ENCODE data around the gene SLC28A2.

SLC28A2 gene

GRCh38 chr15:45314960-45315359 is 62.9 kb downstream of the SLC28A2 start:
- H3F3A ChIP-seq (ENCODE audit: control insufficient read depth, insufficient read depth) = no peaks in the 10 kb centered on the region
- no peak overlapping the region for H3K4me3 ChIP-seq (ENCODE audit: low read length)
- no peaks in the 10 kb centered on the region for H3K79me2 ChIP-seq (ENCODE audit: control insufficient read depth, low read length)
- H3K9me2 ChIP-seq (replicated peaks; ENCODE audit: control insufficient read depth, low read length) = no peaks in the 10 kb centered on the region
- H3K9me3 ChIP-seq (ENCODE audit: control insufficient read depth, insufficient read depth, low read length) = no peaks in the 10 kb centered on the region
- TF ChIP-seq EZH2phosphoT487 (IDR thresholded peaks at IDR 0.05; ENCODE audit: borderline replicate concordance, low read length) = no peak
- TF ChIP-seq CTCF (IDR thresholded peaks at IDR 0.05; ENCODE audit: low read depth, low read length, poor library complexity, severe bottlenecking) = no peak
- H3K4me2 ChIP-seq (ENCODE audit: low read length) = no peak overlapping the region
- H3K27ac ChIP-seq (ENCODE audit: low read depth, low read length) = no peak overlapping the region
- H3K27me3 ChIP-seq (ENCODE audit: control insufficient read depth, low read length) = 0 out of 2 replicates have a peak, but pooled peaks cover 2% of the 10 kb centered on the region
- H3K36me3 ChIP-seq (ENCODE audit: control insufficient read depth, low read length) = no peaks in the 10 kb centered on the region
- no peaks in the 10 kb centered on the region for H3K4me1 ChIP-seq (ENCODE audit: control insufficient read depth, low read length)
- no peaks in the 10 kb centered on the region for H4K20me1 ChIP-seq (ENCODE audit: control insufficient read depth, insufficient read depth, low read depth, low read length)

DNA sequence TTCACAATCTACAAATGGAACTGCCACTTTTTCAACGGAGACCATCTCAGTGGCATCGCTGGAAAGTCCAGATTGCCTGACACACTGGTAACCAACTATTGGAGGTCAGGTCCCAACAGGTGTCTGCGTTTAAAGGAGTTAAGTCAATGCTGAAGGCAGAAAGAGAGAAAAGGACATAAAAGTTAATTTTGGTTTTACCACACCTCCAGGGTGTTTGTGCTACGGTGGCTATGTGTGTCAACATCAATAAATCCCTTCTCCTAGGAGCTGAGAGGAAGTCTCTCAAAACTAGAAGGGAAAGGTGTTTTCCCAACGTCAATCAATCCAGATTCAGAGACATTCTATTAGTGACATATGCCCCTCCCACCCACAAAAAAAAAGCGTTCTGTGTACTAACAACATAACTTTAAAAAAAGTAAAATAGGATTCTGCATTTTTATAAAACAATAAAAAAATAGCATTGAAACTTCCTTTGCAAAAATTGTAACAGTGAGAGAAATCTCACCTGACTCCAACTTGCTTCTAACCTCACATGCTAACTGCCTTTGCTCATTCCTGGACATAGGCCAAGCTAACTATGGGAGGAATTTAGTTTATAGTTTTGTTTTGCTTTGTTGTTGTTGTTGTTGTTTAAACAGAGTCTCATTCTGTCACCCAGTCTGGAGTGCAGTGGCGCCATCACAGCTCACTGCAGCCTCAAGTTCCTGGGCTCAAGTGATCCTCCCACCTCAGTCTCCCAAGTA is 67.6 kb downstream of the SLC28A2 start:
- H3K79me2 ChIP-seq (ENCODE audit: control insufficient read depth, low read length) = no peaks in the 10 kb centered on the region
- no peaks in the 10 kb centered on the region; the same call in 1 of the 2 replicates for H3K27me3 ChIP-seq (ENCODE audit: control insufficient read depth, low read length)
- H3K4me1 ChIP-seq (ENCODE audit: control insufficient read depth, low read length) = no peaks in the 10 kb centered on the region
- no peak overlapping the region for H3K4me2 ChIP-seq (ENCODE audit: low read length)
- H3K36me3 ChIP-seq (ENCODE audit: control insufficient read depth, low read length) = no peaks in the 10 kb centered on the region
- H3K4me3 ChIP-seq (ENCODE audit: low read length) = no peak overlapping the region
- no peaks in the 10 kb centered on the region for H3F3A ChIP-seq (ENCODE audit: control insufficient read depth, insufficient read depth)
- H3K27ac ChIP-seq (ENCODE audit: low read depth, low read length) = no peak overlapping the region
- no peaks in the 10 kb centered on the region for H3K9me3 ChIP-seq (ENCODE audit: control insufficient read depth, insufficient read depth, low read length)
- no peak for TF ChIP-seq CTCF (IDR thresholded peaks at IDR 0.05; ENCODE audit: low read depth, low read length, poor library complexity, severe bottlenecking)
- TF ChIP-seq EZH2phosphoT487 (IDR thresholded peaks at IDR 0.05; ENCODE audit: borderline replicate concordance, low read length) = no peak
- no peaks in the 10 kb centered on the region for H3K9me2 ChIP-seq (replicated peaks; ENCODE audit: control insufficient read depth, low read length)
- no peaks in the 10 kb centered on the region for H4K20me1 ChIP-seq (ENCODE audit: control insufficient read depth, insufficient read depth, low read depth, low read length)

- no peaks in the 10 kb centered on the region for H3K9me2 ChIP-seq (replicated peaks; ENCODE audit: control insufficient read depth, low read length)
- no peaks in the 10 kb centered on the region for H3F3A ChIP-seq (ENCODE audit: control insufficient read depth, insufficient read depth)
- H4K20me1 ChIP-seq (ENCODE audit: control insufficient read depth, insufficient read depth, low read depth, low read length) = no peaks in the 10 kb centered on the region
- no peaks in the 10 kb centered on the region; the same call in 1 of the 2 replicates for H3K27me3 ChIP-seq (ENCODE audit: control insufficient read depth, low read length)
- H3K9me3 ChIP-seq (ENCODE audit: control insufficient read depth, insufficient read depth, low read length) = no peaks in the 10 kb centered on the region
- H3K4me3 ChIP-seq (ENCODE audit: low read length) = no peak overlapping the region
- no peak overlapping the region for H3K4me2 ChIP-seq (ENCODE audit: low read length)
- TF ChIP-seq CTCF (IDR thresholded peaks at IDR 0.05; ENCODE audit: low read depth, low read length, poor library complexity, severe bottlenecking) = no peak
- TF ChIP-seq EZH2phosphoT487 (IDR thresholded peaks at IDR 0.05; ENCODE audit: borderline replicate concordance, low read length) = no peak
- no peaks in the 10 kb centered on the region for H3K79me2 ChIP-seq (ENCODE audit: control insufficient read depth, low read length)
- H3K27ac ChIP-seq (ENCODE audit: low read depth, low read length) = no peak overlapping the region
- H3K4me1 ChIP-seq (ENCODE audit: control insufficient read depth, low read length) = no peaks in the 10 kb centered on the region
- H3K36me3 ChIP-seq (ENCODE audit: control insufficient read depth, low read length) = no peaks in the 10 kb centered on the region
These were observed 68.7 kb downstream of the SLC28A2 start for GRCh38 chr15:45320581-45321205.
